ENCODE results near the gene SPCS1.

The SPCS1 gene

DNA sequence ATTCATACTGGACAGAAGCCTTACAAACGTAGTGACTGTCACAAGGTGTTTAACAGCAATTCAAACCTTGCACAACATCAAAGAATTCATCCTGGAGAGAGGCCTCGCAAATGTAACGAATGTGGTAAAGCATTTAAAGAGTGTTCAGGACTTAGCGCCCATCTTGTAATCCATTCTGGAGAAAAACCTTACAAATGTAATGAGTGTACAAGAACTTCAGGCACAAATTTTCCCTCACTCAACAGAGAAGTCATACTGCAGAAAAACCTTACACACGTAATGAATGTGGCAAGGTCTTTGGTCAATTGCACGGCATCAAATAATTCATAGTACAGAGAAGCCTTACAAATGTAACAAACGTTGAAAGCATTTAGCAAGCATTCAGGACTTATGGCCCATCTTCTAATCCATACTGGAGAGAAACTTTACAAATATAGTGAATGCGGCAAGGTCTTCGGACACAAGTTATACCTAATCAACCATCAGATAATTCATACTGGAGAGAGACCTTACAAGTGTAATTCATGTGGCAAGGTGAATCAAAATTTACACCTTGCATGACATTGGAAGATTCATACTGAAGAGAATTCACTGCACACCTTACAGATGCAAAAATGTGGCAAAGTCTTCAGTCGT lies 27.5 kb downstream of the SPCS1 start:
- Histone ChIP-seq H3K9me3 (ENCODE audit: control insufficient read depth, insufficient read depth, low read depth, low read length) (peaks cover 5% of the 10 kb centered on the region; the same call in 1 of the 2 replicates), H3K9ac (ENCODE audit: low read length) (no peak overlapping the region), H3K27me3 (ENCODE audit: control insufficient read depth, insufficient read depth, low read length) (no peaks in the 10 kb centered on the region), H3K27ac (ENCODE audit: low read depth, low read length) (no peak overlapping the region), H3K4me1 (ENCODE audit: control insufficient read depth, insufficient read depth, low read length) (no peaks in the 10 kb centered on the region), H3K36me3 (ENCODE audit: control insufficient read depth, insufficient read depth, low read length) (peaks cover 61% of the 10 kb centered on the region), H3K4me3 (ENCODE audit: low read depth, low read length) (no peak overlapping the region)

DNA sequence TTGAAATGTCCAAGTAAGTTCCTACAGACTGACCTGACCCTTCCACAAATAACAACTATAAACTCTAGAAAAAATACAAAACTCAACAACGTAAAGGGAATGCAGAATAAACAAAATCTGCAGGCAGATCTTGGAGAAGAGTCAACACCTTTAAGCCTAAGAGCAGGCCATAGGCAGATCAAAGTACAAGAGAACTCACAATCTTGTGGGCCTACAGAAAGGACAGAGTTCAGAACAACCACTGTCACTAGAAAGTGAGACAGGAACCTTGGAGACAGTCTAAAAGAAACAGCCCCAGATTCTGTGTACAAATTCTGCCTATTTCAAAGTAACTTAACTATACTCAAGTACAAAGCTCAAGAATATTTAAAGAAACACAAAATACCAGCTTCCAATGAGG lies 33.8 kb downstream of the SPCS1 start:
- Histone ChIP-seq H3K27ac (ENCODE audit: low read depth, low read length) (no peak overlapping the region), H3K9me3 (ENCODE audit: control insufficient read depth, insufficient read depth, low read depth, low read length) (no peaks in the 10 kb centered on the region), H3K27me3 (ENCODE audit: control insufficient read depth, insufficient read depth, low read length) (no peaks in the 10 kb centered on the region), H3K36me3 (ENCODE audit: control insufficient read depth, insufficient read depth, low read length) (peaks cover 78% of the 10 kb centered on the region), H3K9ac (ENCODE audit: low read length) (no peak overlapping the region), H3K4me3 (ENCODE audit: low read depth, low read length) (no peak overlapping the region), H3K4me1 (ENCODE audit: control insufficient read depth, insufficient read depth, low read length) (no peaks in the 10 kb centered on the region)

DNA sequence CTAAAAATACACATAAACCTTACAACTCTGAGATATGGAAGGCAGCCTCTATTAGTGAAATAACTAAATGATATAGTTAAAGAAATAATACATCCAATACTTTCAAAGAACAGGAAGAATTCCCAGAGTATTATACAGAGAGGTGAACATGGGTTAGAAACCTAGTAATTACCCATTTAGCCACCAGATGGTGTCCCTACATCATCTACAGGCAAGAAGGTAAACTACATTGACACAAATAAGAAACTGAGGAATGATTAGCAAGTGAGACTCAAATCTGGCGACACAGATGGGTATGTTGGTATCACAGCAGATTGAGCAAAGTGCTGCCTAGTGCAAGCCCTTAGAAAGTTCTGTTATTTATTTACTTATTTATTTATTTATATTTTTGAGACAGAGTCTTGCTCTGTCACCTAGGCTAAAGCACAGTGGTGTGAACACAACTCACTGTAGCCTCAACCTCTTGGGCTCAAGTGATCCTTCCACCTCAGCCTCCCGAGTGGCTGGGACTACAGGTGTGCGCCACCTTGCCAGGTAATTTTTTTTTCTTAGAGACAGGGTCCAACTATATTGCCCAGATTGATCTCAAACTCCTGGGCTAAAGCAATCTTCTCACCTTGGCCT lies 36.6 kb downstream of the SPCS1 start:
- H3K9ac ChIP-seq (ENCODE audit: low read length) = no peak overlapping the region
- H3K36me3 ChIP-seq (ENCODE audit: control insufficient read depth, insufficient read depth, low read length) = peaks cover 76% of the 10 kb centered on the region
- H3K4me1 ChIP-seq (ENCODE audit: control insufficient read depth, insufficient read depth, low read length) = no peaks in the 10 kb centered on the region
- no peak overlapping the region for H3K27ac ChIP-seq (ENCODE audit: low read depth, low read length)
- H3K4me3 ChIP-seq (ENCODE audit: low read depth, low read length) = no peak overlapping the region
- H3K27me3 ChIP-seq (ENCODE audit: control insufficient read depth, insufficient read depth, low read length) = no peaks in the 10 kb centered on the region
- no peaks in the 10 kb centered on the region for H3K9me3 ChIP-seq (ENCODE audit: control insufficient read depth, insufficient read depth, low read depth, low read length)

DNA sequence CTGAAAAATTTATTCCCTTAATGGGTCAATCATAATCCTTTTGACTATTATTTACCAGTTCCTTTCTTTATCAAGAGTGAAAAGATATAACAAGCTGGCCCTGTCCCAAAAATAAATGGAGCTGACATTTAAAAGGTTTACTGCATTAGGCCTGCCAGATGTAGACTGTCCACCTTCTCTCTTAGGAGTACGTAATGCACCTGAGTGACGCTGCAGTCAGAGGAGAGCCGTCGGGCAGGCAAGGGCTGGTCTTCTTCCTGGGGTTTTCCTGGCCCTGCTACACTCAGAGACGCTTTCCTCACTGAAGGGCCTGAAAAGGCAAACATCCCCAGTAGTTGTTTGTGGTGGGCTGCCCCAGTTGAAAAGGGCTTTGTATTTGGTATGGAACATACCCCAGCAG lies 37.2 kb downstream of the SPCS1 start:
- Histone ChIP-seq H3K4me3 (ENCODE audit: low read depth, low read length) (no peak overlapping the region), H3K36me3 (ENCODE audit: control insufficient read depth, insufficient read depth, low read length) (peaks cover 78% of the 10 kb centered on the region), H3K27ac (ENCODE audit: low read depth, low read length) (no peak overlapping the region), H3K27me3 (ENCODE audit: control insufficient read depth, insufficient read depth, low read length) (no peaks in the 10 kb centered on the region), H3K9ac (ENCODE audit: low read length) (no peak overlapping the region), H3K9me3 (ENCODE audit: control insufficient read depth, insufficient read depth, low read depth, low read length) (no peaks in the 10 kb centered on the region), H3K4me1 (ENCODE audit: control insufficient read depth, insufficient read depth, low read length) (no peaks in the 10 kb centered on the region)

DNA sequence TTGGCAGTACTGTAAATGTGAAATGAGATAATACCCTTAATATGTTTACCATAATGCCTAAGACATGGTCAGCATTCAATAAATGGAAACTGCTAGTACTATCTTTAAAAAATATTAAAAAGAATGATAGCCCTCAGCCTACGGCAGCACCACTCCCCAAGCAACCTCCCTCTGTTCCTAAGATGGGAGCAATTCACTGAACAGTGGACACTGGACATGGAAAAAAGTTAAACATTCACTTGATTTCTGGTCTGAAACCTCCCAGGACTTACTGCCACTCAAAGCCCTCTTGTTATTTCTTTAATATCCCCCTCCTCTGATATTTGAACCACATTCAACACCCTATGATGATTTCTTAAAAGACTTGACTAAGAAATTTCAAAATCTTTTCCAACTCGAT lies 37.8 kb downstream of the SPCS1 start:
- Histone ChIP-seq H3K9ac (ENCODE audit: low read length) (no peak overlapping the region), H3K4me3 (ENCODE audit: low read depth, low read length) (no peak overlapping the region), H3K4me1 (ENCODE audit: control insufficient read depth, insufficient read depth, low read length) (no peaks in the 10 kb centered on the region), H3K9me3 (ENCODE audit: control insufficient read depth, insufficient read depth, low read depth, low read length) (no peaks in the 10 kb centered on the region), H3K36me3 (ENCODE audit: control insufficient read depth, insufficient read depth, low read length) (peaks cover 79% of the 10 kb centered on the region), H3K27ac (ENCODE audit: low read depth, low read length) (no peak overlapping the region), H3K27me3 (ENCODE audit: control insufficient read depth, insufficient read depth, low read length) (no peaks in the 10 kb centered on the region)

DNA sequence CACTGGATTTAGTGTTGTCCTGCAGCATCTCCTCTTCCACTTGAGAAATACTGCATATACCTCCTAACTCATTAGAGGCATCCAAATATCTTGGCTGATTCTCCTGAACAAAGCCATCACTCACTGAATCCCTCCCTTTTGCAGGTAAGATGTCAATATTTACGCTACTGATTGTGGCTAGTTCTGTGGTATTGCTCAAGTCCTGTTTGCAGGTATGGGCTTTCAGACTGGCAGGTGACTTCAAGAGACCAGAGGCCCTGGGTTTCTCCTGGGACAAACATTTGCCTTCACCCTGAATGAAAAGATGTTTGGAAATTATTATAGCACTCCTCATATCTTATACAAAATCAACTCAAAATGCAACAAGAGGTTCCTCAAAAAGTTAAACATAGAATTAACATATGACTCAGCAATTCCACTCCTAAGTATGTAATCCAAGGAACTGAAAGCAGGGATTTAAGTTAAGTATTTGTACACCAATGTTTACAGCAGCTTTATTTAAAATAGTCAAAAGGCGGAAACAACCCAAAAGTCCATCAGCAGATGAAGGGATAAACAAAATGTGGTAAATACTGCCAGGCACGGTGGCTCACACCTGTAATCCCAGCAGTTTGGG lies 46.2 kb downstream of the SPCS1 start:
- no peak overlapping the region for H3K4me3 ChIP-seq (ENCODE audit: low read depth, low read length)
- no peaks in the 10 kb centered on the region for H3K27me3 ChIP-seq (ENCODE audit: control insufficient read depth, insufficient read depth, low read length)
- H3K9ac ChIP-seq (ENCODE audit: low read length) = no peak overlapping the region
- no peak overlapping the region for H3K27ac ChIP-seq (ENCODE audit: low read depth, low read length)
- no peaks in the 10 kb centered on the region for H3K9me3 ChIP-seq (ENCODE audit: control insufficient read depth, insufficient read depth, low read depth, low read length)
- peaks cover 68% of the 10 kb centered on the region for H3K36me3 ChIP-seq (ENCODE audit: control insufficient read depth, insufficient read depth, low read length)
- no peaks in the 10 kb centered on the region for H3K4me1 ChIP-seq (ENCODE audit: control insufficient read depth, insufficient read depth, low read length)

DNA sequence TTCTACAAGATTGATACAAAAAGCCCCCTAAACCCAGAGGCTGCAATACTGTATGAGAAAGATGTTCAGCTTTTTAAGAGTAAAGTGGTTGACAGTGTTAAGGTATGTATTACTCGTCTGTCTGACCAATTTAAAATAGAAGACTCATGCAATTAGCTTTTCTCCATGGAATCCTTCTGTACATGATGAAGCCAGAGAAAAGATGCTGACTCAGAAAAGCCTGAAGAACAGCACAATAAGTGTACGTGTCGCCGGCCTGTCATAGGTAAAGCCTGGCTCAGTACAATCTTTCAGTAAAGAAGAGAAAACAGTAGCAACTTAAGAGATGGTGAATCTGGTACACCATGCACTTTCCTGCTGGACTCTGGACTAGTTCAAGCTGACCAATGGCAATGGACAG lies 48.5 kb downstream of the SPCS1 start:
- Histone ChIP-seq H3K9ac (ENCODE audit: low read length) (no peak overlapping the region), H3K4me3 (ENCODE audit: low read depth, low read length) (no peak overlapping the region), H3K36me3 (ENCODE audit: control insufficient read depth, insufficient read depth, low read length) (peaks cover 74% of the 10 kb centered on the region), H3K4me1 (ENCODE audit: control insufficient read depth, insufficient read depth, low read length) (no peaks in the 10 kb centered on the region), H3K27me3 (ENCODE audit: control insufficient read depth, insufficient read depth, low read length) (no peaks in the 10 kb centered on the region), H3K9me3 (ENCODE audit: control insufficient read depth, insufficient read depth, low read depth, low read length) (no peaks in the 10 kb centered on the region), H3K27ac (ENCODE audit: low read depth, low read length) (no peak overlapping the region)

DNA sequence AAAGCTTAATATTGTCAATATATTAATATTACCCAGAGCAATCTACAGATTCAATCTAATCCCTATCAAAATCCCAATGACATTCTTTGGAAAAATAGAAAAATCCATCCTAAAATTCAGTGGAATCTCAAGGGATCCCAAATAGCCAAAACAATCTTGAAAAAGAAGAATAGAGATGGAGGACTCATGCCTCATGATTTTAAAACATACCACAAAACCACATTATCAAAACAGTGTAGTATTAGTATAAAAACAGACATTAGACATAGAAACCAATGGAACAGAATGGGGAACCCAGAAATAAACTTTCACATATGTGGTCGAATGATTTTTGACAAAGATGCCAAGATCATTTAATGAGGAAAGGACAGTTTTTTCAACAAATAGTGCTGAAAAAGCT lies 50.2 kb downstream of the SPCS1 start:
- Histone ChIP-seq H3K27ac (ENCODE audit: low read depth, low read length) (no peak overlapping the region), H3K9ac (ENCODE audit: low read length) (no peak overlapping the region), H3K27me3 (ENCODE audit: control insufficient read depth, insufficient read depth, low read length) (no peaks in the 10 kb centered on the region), H3K4me1 (ENCODE audit: control insufficient read depth, insufficient read depth, low read length) (no peaks in the 10 kb centered on the region), H3K36me3 (ENCODE audit: control insufficient read depth, insufficient read depth, low read length) (peaks cover 68% of the 10 kb centered on the region), H3K4me3 (ENCODE audit: low read depth, low read length) (no peak overlapping the region), H3K9me3 (ENCODE audit: control insufficient read depth, insufficient read depth, low read depth, low read length) (no peaks in the 10 kb centered on the region)

All from HUES6 (cell line).